Raji (cell line): ENCODE measurements around the gene HSD17B14.

Experiments
- POLR2A ChIP-seq: IDR thresholded peaks from 2 replicates; pipeline ENCODE4 v1.6.1; 2011; ENCODE audit warnings: low read depth, low read length, control low read depth; ENCODE audit not compliant: insufficient read depth

HSD17B14 gene

DNA sequence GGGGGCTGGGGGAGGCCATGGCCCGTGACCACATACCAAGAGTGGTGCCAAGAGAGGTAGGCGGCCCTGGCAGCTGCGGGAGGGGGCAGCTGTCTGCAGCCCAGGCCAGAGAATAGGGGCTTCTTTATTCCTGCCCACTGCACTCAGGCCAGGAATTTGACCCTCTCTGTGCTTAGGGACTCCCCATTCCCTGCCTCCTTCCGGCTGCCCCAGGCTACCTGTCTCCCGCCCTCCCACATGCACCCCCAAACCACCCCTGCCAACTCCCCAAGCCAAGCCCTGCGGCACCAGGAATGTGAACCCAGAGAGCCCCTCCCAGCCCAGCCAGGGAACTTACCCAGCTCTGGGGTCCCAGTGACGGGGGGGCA, 31.4 kb upstream of the HSD17B14 start:
- TF ChIP-seq POLR2A, result no peak

DNA sequence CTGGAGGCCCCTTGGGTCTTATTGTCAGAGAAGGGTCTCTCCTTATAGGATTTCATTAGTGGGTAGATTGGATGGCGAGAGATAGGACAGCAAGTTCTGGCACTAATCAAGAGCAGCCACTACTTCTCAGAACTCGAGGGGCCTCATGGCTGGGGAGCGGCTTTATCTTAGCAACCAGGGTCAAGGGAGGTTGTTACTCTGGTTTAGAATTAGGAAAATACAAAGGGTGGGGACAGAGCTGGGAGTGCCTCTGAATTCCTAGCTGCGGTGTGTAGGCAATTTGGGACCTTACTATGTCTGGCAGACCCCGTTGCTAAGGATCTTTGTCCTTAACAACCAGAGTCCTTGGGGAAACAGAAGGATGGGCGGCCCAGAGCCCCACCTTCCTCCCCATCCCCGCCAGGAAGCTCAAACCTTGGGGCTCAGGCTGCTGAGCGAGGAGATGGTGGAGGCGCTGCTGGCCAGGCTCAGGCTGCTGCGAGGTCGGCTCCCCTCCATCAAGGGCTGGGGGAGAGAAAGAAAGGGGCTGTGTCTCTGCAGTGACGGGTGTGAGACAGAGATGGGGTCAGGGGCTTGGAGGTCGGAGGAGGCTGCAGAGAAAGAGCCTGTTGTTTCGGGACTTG, 30.9 kb upstream of the HSD17B14 start:
- no peak for TF ChIP-seq POLR2A

DNA sequence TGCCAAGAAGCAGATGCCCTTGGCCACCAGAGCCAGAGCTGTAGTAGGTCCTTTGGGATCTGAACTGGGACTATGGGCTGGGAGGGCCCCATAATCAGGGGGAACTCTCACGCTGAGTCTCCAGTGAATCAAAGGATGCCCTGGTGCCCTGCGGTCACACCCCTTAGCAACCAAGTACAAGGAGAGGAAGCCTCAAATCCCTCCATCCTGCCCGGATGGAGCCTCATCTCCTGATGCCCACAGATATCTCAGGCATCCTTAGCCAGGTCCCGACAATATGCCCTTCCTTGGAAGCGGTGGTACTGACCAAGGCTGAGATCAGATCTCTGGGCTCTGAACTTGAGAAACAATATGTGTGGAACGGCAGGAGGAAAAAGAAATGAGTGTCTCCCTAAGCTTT, 30.4 kb upstream of the HSD17B14 start:
- TF ChIP-seq POLR2A, result no peak

DNA sequence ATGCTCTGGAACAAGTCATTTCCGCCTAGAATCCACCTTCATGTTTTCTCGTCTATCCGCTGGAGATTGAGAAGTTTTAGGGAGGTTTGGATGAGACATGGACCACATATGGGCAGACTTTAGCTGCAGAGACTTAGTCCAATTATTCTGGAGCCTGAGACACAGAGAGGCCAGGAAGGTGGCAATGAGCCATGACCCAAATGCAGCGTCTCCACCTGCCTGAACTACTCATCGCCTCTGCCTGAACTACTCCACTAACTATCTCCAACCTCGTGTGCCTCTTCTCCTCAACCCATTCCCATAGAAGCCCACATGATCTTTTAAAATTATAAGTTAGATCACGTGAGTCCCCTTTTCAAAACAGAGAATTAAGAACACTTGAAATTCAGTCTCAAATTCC, 26.5 kb upstream of the HSD17B14 start:
- TF ChIP-seq POLR2A, result no peak

DNA sequence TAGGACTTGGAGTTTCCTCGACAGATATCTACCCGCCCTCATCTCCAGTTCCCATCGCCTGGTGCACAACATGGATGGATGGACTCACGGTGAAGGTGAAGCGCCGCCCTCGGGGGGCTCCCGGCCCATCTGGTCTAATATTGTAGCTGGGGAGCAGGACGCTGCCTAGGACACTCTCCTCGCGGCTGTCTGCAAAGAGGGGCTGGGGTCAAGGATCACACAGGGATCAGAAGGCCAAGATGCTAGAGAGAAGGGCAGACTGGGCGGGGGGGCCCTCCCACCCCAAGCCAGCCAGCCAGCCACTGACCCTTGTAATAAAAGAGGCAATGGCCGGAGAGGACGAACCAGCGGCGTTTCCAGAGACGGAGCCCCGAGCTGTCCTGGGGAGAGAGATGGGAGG, 25.0 kb upstream of the HSD17B14 start:
- no peak for TF ChIP-seq POLR2A

DNA sequence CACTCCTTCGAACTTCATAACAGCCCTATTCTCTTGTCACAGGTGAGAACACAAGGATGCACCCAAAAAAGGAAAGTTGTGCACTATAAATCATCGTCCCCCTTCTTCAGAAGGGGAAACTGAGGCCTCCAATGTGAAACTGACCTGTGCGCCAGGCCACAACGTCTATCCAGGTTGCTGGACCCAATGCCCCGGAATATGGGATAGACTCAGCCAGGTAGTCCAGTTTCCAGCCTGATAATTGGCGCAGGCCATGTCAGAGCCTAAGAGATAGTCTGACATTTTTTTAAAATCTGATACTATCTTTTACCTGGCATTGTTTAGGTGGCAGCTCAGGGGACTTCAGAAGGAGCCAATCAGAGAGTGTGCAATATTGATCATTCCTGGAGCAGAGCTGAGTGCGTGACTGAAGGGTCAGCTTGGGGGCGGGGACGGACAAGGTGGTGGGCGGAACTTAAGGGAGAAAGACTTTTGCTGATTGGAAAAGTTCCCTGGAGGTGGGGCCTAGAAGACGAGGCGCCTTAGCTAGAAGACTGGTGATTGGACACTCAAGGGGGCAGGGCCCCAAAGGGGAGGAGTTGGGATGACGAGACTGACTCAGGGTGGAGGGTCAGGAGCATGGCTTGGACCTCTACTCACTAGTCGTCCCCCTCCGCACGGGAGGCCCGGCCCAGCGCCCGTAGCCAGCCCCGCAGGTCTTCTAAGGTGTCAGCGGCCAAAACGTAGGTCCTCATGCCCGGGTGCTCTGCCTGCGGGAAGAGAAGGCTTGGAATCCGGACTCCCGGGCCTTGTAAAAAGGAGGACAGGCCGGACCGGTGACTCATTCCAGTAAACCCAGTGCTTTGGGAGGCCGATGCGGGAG, 23.7 kb upstream of the HSD17B14 start:
- TF ChIP-seq POLR2A, result no peak

DNA sequence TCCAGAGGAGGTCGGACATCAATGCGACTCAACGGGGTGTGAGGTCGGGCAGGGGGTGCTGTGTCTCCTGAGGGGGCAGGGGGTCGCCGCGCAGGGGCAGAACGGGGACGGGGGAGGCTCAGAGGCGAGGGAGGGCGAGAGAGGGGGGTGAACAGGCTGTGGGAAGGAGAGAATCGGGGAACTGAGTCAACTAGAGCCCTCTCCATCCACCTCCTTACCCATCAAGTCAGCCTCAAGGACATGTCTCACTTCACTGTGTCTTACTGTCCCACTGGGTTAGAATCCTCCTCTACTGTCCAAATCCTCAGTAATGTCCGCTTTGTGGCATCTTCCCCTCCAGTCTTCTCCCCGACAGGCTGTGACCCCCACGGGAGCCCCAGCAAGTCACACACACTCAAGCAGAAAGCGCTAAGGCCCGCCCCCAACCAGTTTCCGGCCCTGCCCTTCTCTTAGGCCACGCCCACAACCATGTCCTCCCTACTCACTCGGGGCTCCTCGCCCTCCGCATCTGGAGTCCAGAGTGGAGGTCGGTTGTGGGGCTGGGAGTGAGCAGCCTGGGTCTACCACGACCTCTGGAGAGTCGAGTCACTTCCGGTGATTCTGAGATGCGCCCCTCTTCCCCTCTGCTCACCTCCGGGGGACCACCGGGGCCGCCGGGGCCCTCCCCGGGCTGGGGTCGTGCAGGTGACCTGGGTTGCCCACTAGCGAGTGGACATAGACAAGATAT, 22.9 kb upstream of the HSD17B14 start:
- TF ChIP-seq POLR2A, result no peak

DNA sequence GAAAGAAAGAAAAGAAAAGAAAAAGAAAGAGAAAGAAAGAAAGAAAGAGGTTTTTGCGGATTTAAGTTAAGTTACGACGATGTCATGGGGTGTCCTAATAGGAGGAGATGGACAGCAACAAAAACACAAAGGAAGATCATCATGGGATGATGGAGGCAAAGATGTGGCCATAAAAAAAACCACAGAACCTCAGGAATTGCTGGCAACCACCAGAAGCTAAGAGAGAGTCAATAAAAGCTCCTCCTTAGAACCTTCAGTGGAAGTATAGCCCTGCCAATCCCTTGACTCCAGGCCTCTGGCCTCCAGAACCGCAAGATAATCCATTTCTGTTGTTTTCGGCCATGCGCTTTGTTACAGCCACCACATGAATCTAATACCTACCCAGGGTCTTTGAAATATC, 20.6 kb upstream of the HSD17B14 start:
- TF ChIP-seq POLR2A, result no peak

DNA sequence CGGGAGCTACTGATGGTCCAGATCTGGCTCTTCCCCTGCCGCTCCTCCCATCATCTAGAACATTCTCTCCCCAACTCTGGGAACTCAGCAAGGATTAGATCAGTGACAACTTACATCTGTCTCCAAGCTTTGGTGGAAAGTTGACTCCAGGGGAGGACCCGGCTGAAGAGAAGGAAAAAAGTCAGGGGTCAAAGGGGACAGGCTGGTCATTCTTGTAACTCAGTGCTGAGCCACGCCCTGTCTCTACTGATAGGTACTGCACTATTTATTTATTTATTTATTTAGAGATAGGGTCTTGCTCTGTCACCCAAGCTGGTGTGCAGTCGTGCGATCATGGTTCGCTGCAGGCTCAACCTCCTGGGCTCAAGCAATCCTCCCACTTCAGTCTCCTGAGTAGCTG, 17.8 kb upstream of the HSD17B14 start:
- TF ChIP-seq POLR2A, result no peak

DNA sequence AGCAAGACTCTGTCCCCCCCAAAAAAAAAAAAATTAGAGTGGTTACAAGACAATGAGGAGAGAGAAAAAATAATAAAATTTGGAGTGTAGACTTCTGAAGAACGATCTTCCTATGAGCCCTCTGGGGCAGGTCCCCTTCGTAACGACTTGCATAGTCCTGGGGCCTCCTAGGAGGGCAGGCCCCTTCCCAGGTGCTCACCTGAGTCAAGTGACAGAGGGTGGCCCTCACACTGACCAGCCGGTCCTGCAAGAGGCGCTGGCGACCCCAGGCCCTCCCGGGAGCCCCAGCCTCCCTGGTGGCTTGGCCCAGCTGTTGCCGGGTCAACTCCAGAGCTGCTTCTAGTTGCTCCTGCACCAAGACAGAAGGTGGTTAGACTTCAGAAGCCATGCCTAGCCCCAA, 17.2 kb upstream of the HSD17B14 start:
- no peak for TF ChIP-seq POLR2A

DNA sequence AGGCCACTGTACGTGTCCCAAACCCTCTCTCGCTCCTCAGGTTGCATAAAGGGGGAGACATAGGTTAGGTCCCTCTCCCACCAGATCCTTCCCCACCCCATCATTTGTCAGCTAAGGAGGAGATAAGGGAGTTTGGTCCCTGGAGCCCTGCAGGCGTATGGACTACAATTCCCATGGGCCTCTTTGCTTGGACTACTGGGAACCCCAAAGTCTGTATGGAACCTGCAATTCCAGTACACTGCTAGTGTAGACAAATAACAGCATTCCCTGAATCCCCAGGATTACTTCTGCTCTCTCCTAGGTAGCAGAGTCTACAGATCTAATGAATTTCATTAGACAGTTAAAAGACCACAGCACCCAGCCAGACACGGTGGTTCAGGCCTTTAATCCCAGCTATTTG, 16.0 kb upstream of the HSD17B14 start:
- TF ChIP-seq POLR2A, result no peak

DNA sequence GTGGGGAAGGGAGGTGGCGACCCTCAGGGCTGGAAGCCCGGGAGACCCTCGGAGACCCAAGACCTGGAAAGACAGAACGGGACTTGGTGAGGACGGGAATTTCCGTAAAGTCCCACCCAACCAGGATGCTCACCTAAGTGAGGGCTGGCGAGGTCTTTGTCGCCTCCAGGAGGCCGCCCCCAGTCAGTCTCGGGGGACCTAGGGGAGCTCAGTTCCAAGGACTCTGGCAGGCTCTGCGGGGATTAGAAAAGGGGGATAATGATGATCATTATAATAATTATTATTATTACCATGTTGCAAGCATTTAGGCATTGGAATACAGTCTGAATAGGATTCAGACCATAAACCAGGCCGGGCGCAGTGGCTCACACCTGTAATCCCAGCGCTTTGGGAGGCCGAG, 9.1 kb upstream of the HSD17B14 start:
- no peak for TF ChIP-seq POLR2A

DNA sequence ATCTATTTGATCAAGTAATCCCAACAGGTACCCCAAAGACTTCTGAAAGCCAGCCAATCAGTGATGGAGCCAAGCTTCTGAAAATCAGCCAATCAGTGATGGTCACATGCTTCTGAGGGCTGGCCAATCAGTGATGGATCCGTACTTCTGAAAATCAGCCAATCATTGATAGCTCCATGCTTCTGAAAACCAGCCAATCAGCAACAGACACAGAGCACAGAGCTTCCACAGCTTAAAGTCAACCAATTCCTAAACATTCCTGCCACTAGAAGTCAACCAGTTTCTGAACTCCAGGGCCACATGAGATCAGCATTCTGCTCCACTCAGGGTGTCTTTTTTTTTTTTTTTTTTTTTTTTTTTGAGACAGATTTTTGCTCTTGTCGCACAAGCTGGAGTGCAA, 8.2 kb upstream of the HSD17B14 start:
- TF ChIP-seq POLR2A, result no peak

DNA sequence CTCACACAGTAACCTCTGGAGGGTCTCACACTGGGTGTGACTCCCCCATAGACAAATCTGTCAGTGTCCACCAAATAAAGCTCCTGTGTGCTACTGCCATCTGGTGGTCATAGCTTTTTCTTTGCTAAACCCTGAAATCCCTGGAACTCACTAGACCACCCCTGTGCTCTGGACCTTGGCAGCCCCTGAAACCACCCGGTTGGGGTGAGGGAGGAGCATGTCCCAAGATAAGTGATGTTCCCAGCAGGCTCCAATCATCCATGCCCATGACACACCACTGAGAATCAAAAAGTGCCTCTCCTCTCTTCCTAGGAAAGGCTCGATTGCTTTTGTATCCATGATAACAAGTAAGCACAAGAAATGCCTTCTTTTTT, 6.5 kb upstream of the HSD17B14 start:
- no peak for TF ChIP-seq POLR2A

DNA sequence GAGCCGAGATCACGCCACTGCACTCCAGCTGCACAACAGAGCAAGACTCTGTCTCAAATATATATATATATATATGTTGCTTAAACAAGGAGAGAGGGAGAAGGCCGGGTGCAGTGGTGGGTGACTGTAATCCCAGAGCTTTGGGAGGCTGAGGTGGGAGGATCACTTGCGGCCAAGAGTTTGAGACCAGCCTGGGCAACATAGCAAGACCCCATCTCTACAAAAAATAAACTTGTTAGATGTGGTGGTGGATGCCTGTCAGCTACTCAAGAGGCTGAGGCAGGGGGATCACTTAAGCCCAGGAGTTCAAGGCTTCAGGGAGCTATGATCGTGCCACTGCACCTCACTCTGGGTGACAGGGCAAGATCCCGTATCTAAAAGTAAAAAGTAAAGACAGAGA, 5.3 kb upstream of the HSD17B14 start:
- TF ChIP-seq POLR2A, result no peak

DNA sequence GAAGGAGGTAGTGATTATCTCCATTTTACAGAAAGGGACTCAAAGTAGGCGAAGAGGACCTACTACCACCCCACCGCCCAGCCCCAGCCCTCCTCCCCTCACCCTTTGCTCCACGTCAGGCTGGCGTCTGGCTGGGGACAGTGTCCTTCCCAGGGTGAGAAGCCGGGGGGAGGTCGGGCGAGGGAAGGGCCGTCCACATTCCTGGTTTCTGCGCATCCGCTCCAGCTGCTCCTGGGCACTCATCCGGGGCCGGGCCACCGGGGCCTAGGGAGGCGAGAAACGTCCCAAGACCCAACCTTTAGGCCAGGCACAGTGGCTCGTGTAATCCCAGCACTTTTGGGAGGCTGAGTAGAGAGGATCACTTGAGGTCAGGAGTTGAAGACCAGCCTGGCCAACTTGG, 4.8 kb upstream of the HSD17B14 start:
- TF ChIP-seq POLR2A, result no peak

DNA sequence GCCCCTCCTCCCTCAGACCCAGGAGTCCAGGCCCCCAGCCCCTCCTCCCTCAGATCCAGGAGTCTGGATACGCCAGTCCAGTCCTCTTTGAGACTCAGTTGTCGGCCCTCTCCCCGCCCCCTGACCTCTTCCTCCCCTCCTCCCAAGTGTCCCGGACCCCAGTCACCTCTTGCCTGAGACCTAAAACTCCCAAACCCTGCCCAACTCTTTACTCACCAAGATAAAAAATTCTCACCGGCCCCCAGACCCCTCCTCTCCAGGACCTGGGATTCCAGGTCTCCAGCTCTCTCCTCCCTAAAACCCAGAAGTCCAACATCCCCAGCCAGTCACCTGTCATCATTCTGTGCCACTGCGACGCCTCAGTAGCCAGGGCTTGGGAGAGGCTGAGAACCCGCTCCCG, 1.4 kb upstream of the HSD17B14 start:
- TF ChIP-seq POLR2A, result no peak

DNA sequence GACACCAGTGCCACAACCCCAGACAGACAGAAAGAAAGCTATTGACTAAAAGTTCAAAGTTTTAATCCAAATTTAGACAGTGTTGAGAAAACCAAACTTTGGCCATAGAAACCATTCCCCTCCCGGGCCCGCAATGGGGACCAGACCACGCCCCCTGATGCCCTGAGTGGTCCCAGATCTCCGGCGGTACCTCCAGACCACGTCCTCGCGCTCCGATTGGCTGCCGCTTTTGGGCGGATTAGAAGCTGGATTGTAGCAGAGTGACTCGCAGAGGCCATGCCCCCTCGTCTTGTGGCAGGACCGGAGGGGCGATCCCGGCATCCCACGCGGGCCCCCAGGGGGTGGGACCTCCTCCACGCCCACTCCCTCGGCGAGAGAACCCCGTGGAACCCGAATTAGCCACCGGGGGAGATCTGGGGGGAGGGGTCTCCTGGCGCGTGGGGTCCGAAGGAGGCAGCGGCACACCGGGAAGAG, 797 bp upstream of the HSD17B14 start:
- TF ChIP-seq POLR2A, result peak; percentile 44
